CD4-positive, alpha-beta T cell treated with Interleukin-15 for 4 hours (primary cell): Measurements from ENCODE around the gene KCNMA1.
"Not testable (repeated sequence)": the region's sequence is repeated elsewhere in the genome, so short reads cannot be mapped to it uniquely, and the experiment has no call there.

Source experiments
- DNase-seq: peaks from one replicate; pipeline ENCODE4 v3.0.0-alpha.2; 2020; ENCODE audit warnings: low spot score

KCNMA1 gene

DNA sequence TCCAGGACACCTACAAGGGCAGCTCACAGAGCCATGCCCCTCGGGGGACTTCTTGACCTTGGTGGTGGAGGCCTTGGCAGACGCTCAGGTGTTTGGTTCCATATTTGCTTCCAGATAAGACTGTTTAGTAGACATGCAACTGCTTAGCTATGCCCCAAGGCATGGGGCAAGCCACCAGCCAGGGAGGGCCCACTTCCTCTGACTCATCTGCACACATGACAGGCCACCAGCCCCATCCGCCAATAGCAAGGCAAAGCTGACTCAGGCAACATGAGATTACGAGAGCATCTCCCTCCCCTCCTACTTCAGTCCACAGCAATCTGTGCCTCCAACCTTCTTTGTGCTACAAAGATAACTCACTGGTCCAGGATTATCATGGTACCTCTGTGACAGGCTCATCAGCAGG is 54.9 kb downstream of the KCNMA1 start:
- DNase-seq, result no peak

- no peak for DNase-seq
Observed at GRCh38 chr10:77581738-77582137, 55.9 kb downstream of the KCNMA1 start.

GRCh38 chr10:77580482-77580881 is 57.1 kb downstream of the KCNMA1 start:
- no peak for DNase-seq

GRCh38 chr10:77578583-77579227 is 58.9 kb downstream of the KCNMA1 start:
- no peak for DNase-seq

DNA sequence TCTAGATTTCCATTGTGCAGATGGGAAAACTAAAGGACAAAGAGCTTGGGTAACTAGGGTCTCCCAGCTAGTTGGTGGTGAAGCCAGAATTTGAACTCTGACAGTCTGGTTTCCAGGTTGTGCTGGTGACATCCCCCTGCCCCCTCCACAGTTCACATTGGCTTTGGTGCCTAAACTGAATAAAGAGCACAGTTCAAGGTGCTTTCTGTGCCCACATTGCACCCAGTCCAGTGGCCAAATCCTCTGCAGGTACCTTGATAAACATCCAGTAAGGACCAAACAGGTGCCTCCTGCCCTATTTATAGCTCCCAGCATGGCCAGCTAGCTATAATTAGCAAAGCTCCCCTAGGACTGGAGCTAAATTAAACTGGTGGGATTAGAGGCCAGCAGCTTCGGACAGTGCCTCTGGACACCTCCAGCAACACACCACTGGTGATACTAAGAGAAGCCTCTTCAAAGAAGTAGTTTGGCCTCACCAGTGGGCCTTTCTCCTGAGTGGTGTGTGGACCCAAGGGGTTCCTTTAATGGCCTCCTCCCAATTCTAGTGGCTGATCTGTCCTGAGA is 59.9 kb downstream of the KCNMA1 start:
- DNase-seq, result no peak

- DNase-seq, result no peak
Observed at GRCh38 chr10:77576444-77577032, 61.1 kb downstream of the KCNMA1 start.

- no peak for DNase-seq
Observed at GRCh38 chr10:77576007-77576367, 61.6 kb downstream of the KCNMA1 start.

- DNase-seq, result no peak
Observed at GRCh38 chr10:77575271-77576006, 62.2 kb downstream of the KCNMA1 start.

DNA sequence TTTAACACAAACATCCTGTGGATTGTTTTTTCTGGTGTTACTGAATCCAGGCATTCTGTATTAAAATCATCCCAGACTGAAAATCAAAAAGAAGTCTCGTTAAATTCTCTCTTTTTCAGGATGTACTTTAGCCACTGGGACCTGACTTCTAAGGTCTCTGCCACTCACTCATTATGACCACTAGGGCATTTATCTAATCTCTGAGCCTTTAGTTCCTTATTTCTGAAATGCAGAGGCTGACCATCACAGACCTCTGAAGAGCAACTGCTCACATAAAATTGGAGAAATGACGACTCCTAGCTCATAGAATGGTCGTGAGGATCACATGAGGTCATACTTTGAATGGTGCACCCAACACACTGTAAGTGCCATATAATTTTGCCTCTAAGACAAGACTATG is 63.2 kb downstream of the KCNMA1 start:
- no peak for DNase-seq

GRCh38 chr10:77572520-77572919 is 65.1 kb downstream of the KCNMA1 start:
- not testable (repeated sequence) for DNase-seq

GRCh38 chr10:77571490-77571889 is 66.1 kb downstream of the KCNMA1 start:
- DNase-seq, result no peak

GRCh38 chr10:77566914-77567566 is 70.6 kb downstream of the KCNMA1 start:
- DNase-seq, result no peak

DNA sequence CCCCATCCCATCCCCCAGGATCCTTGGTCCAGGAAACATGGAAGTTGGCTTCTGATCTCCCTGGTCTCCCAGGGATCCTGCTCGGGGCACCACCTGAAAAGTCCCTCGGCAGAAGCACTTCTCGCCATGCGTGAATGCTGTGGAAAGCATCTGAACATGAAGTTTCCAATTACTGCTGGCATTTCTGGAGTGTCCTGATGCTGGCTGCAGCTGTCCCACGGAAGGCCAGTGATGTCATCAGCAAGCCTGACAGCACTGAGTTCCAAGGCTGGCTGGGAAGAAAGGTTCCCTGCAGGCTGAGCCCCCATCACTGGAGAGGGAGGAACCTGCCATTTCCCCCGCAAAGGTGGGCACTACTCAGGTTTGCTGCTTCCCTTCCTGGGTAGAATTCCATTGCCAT is 71.4 kb downstream of the KCNMA1 start:
- no peak for DNase-seq

- DNase-seq, result no peak
Observed at GRCh38 chr10:77565590-77566023, 72.0 kb downstream of the KCNMA1 start.

DNA sequence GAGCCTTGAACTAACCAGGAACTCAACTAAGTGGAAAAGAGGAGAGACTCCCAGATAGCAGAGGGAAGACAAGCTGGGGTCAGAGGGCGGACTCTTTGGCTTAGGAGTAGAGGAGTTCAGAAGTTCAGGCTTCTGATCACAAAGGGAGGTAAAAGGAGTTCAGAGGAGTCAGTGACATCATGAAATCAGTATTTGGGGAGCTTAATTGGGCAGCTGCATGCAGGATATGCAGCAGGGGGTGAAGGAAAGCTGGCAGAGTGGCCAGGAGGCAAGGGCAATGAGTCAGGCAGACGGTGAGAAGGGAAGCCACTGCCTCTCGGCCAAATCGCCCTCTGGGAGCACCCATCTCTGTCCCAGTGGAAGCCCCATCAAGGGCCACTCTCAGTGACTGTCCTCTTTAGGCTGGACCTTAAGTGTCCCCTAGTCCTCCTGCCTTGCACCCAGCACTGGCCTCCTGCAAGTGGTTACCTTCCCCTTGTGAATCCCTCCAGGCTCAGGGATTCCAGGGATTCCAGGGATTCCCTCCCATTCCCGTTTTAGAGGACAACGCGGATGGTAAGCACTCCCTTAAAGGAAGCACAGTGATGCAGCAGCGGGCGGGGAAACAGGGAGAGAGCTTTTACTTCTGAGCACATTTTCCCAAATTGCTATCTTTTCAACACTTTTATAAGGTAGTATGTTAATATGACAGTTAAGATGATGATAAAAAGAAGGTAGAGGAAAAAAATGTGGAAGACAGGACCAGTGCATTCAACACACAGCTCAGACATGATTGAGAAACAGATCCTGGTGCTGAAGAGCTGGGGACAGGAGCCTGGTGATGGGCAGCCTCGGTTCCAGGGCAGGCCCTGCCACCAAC is 72.6 kb downstream of the KCNMA1 start:
- no peak for DNase-seq

DNA sequence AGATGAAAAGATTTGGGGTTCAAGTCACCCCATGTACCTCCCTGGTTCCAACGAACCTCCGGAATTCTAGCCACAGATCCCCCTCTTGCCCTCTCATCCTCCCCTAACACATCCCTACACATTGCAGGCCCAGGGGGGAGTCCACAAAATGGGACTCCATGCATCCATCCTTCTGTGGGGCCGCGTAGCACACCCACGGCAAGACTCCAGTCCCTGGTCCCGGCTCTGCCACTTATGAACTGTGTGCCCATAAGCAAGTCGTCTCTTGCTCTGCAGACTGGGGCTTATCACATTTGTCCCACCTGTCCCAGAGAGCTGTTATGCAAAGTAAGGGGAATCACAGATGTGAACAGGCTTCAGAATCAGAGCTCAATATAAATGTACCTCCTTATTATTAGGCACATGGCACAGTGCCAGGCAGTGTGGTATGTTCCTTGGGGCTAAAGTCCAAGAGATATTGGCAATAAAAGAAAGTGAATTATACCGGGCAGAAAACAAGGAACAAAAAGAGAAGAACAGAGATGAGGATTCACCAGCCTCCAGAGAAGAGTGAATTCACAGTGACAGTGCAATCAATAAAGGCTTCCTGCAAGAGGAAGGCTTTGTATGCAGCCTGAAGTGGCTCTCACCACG is 73.9 kb downstream of the KCNMA1 start:
- no peak for DNase-seq

- no peak for DNase-seq
Observed at GRCh38 chr10:77562742-77563141, 74.9 kb downstream of the KCNMA1 start.

DNA sequence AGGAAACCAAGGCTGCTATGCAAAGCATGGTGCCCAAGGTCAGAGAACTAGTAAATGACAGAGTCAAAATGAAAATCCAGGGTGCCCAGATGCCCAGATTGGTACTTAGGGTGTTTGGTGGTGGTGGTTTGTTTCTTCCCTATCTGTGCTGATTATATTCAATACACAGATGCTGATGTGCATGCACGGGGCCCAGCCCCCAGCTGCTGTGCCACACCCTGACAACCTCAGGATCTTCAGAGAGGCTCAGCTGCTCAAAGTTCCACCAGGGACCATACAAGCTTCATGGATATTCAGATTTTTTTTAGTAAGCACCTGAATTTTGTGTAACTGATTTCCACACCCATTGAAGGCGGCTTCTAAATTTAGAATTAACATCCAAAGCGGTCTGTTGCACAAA is 75.6 kb downstream of the KCNMA1 start:
- DNase-seq, result no peak

DNA sequence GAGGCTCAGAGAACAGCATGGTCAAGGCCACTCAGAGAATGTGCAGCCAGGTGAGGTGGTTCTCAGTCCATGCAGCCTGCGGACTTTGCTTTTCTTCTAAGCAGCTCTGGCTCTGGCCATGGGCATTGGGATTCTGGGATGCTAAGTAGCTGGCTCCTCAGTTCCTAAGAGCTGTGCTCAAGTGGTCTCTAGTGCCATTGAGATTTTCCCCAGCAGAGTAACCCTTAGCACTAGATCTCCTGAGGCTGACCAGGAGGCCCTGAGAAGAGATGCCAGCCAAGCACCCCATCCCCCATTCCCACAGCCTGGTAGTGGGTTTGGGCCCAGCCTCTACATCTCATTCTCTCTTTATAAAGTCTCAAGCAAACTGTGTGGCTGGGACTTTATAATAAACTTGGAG is 77.1 kb downstream of the KCNMA1 start:
- no peak for DNase-seq

GRCh38 chr10:77560052-77560451 is 77.6 kb downstream of the KCNMA1 start:
- no peak for DNase-seq

DNA sequence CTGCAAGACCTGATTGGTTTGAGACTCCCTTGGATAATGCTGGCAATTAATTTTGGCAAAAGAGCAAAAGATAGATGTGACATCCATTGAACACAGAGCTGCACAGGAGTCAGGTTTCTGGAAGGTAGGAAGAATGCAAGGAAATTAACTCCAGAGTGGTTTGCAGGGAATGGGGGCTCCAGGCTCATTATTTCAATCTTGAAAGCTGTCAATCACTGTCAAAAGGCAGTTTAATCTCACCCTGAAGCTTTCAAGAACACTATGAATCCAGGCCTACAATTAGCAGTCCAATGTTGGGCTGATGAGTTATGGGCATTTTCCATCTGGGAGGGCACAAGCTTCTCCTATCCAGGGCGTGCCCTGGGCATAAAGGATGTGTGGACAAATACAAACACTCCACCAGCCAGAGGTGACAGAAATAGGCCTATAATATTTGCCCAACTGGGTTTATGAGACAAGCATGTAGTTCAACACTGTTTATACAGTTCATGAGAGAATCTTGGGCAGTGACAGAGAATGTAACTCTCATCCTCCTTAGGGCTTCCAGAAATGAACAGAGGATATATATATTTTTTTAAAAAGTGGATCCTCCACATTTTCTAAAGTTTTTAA is 80.5 kb downstream of the KCNMA1 start:
- no peak for DNase-seq
